ENCODE data around the gene ACTMAP.

ACTMAP gene

GRCh38 chr19:40717880-40718773 is 32.1 kb downstream of the ACTMAP start:
- no peak for DNase-seq

GRCh38 chr19:40717325-40717879 is 32.9 kb downstream of the ACTMAP start:
- DNase-seq, result no peak

- DNase-seq, result peak; percentile 79 to 81
These were observed 33.6 kb downstream of the ACTMAP start, which contains the start of the genes COQ8B and ITPKC for GRCh38 chr19:40716482-40717324. TSS of gene COQ8B (minus strand) at chr19:40716886. CDS start at chr19:40714632, 2,254 bp downstream. TSS of gene ITPKC (plus strand) at chr19:40717112. CDS start at chr19:40717136, 24 bp downstream.

GRCh38 chr19:40716031-40716481 is 34.2 kb downstream of the ACTMAP start:
- DNase-seq, result no peak

- DNase-seq, result peak; percentile 66 to 77
These were observed 35.6 kb downstream of the ACTMAP start for GRCh38 chr19:40714441-40715299.

GRCh38 chr19:40713939-40714338 is 36.3 kb downstream of the ACTMAP start:
- no peak for DNase-seq

GRCh38 chr19:40709817-40710216 is 40.5 kb downstream of the ACTMAP start:
- no peak for DNase-seq

- DNase-seq, result no peak
These were observed 42.7 kb downstream of the ACTMAP start for GRCh38 chr19:40707615-40708014.

GRCh38 chr19:40705950-40706619 is 44.2 kb downstream of the ACTMAP start:
- no peak for DNase-seq

- DNase-seq, result no peak
These were observed 45.0 kb downstream of the ACTMAP start for GRCh38 chr19:40705362-40705651.

- DNase-seq, result no peak
These were observed 45.6 kb downstream of the ACTMAP start for GRCh38 chr19:40704491-40705361.

GRCh38 chr19:40703029-40703755 is 47.1 kb downstream of the ACTMAP start:
- no peak for DNase-seq

- DNase-seq, result no peak
These were observed 47.8 kb downstream of the ACTMAP start for GRCh38 chr19:40702337-40703012.

GRCh38 chr19:40701758-40702157 is 48.5 kb downstream of the ACTMAP start:
- DNase-seq, result no peak

GRCh38 chr19:40700083-40700482 is 50.2 kb downstream of the ACTMAP start:
- no peak for DNase-seq

- no peak for DNase-seq
These were observed 53.3 kb downstream of the ACTMAP start for GRCh38 chr19:40697007-40697406.

GRCh38 chr19:40695881-40696280 is 54.4 kb downstream of the ACTMAP start:
- no peak for DNase-seq

GRCh38 chr19:40693896-40694295 is 56.4 kb downstream of the ACTMAP start:
- DNase-seq, result no peak

- no peak for DNase-seq
These were observed 57.0 kb downstream of the ACTMAP start for GRCh38 chr19:40693150-40693788.

All from AML-193 (cell line).